22Rv1 (cell line): ENCODE results near the gene EPM2A.

Experiments
- H3K27ac ChIP-seq: fragments of 450-650 bp; 2 replicates; pipeline ENCODE4 v1.5.1; 2017
- ZFX ChIP-seq: fragments of 450-650 bp; IDR thresholded peaks from 2 replicates; pipeline ENCODE4 v1.6.1; 2017; ENCODE audit warnings: antibody characterized with exemption, borderline replicate concordance
- TF ChIP-seq, protein P1 (sequence below): fragments of 450-650 bp; IDR thresholded peaks from 2 replicates; pipeline ENCODE4 v1.5.1; 2017; ENCODE audit warnings: mild to moderate bottlenecking

Gene EPM2A

DNA sequence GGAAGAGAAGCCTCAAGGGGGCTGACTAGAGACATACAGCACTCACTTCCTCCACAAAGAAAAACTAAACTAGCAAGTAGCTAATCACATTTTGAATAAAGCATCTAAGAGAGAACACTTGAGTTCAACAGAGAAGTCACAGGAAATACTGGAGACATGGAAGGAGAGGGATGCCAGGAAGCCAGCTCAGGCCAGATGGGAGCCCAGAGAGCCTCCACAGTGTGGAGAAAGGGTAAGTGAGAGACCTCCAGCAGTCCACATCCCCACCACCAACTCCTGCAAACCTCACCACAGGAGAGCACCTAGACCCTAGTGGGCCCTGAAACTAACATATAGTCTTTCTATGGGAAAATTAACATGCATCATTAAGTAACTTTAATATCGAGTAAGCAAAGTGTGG, 79.2 kb downstream of the EPM2A start:
- H3K27ac ChIP-seq: no peak overlapping the region
- TF ChIP-seq ZFX: no peak
- TF ChIP-seq, protein P1, sequence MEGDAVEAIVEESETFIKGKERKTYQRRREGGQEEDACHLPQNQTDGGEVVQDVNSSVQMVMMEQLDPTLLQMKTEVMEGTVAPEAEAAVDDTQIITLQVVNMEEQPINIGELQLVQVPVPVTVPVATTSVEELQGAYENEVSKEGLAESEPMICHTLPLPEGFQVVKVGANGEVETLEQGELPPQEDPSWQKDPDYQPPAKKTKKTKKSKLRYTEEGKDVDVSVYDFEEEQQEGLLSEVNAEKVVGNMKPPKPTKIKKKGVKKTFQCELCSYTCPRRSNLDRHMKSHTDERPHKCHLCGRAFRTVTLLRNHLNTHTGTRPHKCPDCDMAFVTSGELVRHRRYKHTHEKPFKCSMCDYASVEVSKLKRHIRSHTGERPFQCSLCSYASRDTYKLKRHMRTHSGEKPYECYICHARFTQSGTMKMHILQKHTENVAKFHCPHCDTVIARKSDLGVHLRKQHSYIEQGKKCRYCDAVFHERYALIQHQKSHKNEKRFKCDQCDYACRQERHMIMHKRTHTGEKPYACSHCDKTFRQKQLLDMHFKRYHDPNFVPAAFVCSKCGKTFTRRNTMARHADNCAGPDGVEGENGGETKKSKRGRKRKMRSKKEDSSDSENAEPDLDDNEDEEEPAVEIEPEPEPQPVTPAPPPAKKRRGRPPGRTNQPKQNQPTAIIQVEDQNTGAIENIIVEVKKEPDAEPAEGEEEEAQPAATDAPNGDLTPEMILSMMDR: no peak

DNA sequence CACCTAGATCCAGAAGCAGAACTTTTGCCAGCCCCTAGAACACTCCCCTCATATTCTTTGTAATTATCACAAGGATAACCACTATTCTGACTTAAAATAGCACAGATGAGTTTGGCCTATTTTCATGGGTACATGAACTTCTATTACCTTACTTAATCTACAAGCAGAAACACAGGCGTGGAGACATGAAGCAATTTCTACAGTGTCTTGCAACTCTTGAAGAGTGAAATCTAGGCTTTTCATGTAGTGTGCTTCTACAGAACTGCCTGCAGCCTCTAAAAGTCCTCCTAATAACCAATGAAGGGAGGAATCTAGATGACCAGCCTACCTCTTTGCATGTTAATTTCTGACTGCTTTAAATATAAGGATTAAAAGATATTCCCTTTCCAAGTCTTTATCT, 82.7 kb downstream of the EPM2A start:
- no peak overlapping the region for H3K27ac ChIP-seq
- TF ChIP-seq, protein P1: no peak
- TF ChIP-seq ZFX: no peak

DNA sequence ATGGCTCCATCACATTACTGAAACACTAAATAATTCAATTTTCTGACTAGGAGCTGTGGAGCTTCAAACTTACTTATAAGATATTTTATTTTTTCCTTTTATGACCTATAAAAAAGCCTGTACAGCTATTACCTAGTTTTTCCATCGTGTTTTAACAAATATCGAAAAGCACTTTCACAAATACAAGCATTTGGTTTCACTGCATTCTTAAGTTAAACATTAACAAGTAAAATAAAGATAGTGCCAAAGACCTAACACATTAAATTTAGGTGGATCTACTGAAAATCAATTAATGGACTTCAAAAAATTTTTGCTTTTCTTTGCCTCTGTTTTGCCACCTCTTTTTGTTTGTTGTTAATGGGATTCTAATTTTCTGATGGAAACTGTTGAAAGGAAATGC, 83.3 kb downstream of the EPM2A start:
- TF ChIP-seq, protein P1: no peak
- TF ChIP-seq ZFX: no peak
- no peak overlapping the region for H3K27ac ChIP-seq

DNA sequence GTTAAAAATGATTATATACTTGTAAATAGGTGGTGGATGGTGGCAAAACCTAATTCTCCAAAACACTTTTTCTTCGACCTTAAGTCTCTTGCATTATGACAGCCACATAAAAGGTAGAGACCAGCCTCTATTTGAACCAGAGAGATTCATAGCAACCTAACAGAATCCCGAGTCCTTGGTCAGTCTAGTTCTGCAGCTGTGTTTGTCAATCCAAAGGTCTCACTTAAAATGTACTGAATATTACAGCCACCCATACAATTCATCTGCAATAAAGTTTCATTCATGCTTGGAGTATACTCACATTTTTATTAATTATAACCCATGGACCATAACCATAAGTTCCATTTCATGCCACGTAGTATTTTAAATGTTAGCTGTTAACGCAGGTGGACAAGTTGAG, 87.2 kb downstream of the EPM2A start:
- no peak for TF ChIP-seq ZFX
- TF ChIP-seq, protein P1: no peak
- H3K27ac ChIP-seq: no peak overlapping the region

DNA sequence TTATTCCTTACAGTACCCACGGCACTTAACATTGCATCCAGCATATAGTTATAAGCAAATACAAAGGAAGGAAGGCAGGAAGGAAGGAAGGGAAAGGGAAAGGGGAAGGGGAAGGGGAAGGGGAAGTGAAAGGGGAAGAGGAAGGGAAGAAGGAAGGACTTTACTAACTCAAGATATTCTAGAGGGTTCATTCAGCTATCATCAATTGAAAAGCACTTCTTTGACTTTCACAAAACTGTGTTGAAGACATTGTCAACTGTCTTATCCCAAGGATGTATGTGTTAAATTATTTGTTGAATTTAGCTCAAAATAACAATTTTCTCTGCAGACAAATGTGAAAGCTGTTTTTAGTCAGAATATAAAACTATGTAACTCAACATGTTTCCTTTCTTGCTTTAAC, 87.7 kb downstream of the EPM2A start:
- TF ChIP-seq, protein P1: no peak
- no peak for TF ChIP-seq ZFX

DNA sequence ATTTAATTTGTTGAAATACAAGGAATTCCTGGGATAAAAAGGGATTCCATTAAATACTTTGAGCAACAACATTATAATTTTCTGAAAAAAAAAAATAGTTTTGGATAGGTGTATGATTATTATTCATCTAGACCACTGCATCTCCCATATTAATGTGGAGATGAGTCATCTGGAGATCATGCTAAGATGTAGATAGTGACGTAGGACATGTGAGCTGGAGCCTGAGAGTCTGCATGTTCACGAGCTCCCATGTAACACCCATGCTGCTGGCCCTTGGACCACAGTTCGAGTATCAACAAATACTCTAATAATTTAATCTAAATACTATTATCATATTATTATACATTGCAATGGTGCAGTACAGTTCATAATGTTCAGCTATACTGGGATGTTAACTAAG, 91.6 kb downstream of the EPM2A start:
- TF ChIP-seq, protein P1: no peak
- TF ChIP-seq ZFX: no peak
- no peak overlapping the region for H3K27ac ChIP-seq

More for the DNA sequence above, 87.7 kb downstream of the EPM2A start:
- no peak overlapping the region for H3K27ac ChIP-seq

DNA sequence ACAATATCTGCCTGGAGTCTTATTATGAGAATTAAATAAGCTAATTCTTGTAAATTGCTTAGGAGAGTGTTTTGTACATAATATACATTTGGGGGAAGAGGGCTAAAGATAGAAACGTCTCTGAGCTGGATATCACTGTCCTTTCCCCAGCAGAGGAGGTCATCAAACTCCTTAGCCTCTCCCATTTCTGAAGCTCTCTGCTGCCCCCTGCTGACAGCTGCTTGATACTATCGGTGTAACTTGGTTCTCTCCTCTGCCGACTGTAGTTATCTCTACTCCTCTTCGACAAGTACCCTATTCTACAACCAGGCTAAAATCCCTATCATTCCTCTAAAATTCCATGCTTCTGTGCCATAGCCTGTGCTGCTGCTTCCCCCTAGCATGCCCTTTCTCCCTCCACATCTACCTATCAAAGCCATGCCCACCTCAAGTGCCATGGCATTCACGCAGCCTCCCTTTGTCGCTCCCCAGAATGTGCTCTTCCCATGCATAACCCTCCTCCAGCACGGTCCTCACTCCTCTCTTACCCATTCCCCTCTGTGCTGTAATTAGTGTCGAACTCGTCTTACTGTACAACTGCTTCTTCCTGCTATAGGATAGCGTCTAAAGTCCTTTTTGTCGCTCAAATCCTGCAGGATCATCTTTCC, 101.2 kb downstream of the EPM2A start:
- TF ChIP-seq, protein P1: peak; percentile 86
- TF ChIP-seq ZFX: no peak
- no peak overlapping the region for H3K27ac ChIP-seq
